ENCODE measurements around the gene RNF113B.
A peak's percentile ranks its signal among the peaks of the same experiment; 100 is the strongest.

Gene RNF113B

DNA sequence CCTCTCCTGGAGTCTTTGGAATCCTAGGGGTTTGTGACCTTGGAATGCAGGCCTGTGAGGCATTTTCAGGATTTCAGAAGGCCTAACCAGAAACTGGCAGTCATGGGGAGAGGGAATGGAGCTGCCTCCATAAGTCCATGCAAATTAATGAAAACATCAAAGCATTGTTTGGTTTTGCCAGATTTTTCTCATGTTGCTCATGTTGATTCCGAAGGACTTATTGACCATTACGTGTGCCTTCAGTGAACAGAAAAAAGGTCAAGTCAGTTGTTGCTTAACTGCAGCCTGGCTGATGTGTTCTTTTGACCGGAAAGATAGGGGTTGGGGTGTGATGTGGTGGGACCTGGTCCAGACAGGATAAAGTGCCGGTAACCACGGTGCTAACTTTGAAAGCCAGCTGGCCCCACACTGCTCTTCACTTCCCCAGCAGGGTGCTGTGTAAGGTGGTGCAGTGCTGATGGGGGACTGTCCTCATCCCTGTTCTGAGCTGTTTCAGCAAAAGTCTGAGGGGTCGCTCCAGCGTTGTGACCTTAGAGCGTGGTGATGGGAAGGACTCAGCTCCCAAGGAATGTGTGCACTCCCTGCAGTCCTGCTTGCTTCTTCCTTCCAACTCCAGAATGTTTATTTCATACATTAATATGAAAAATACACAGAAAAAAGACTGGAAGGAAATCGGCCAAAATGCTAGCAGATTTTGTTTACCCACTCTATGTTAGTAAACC is 3.5 kb downstream of the RNF113B start:
- DNase-seq, result no peak

GRCh38 chr13:98172590-98173422 is 4.3 kb downstream of the RNF113B start:
- no peak for DNase-seq

DNA sequence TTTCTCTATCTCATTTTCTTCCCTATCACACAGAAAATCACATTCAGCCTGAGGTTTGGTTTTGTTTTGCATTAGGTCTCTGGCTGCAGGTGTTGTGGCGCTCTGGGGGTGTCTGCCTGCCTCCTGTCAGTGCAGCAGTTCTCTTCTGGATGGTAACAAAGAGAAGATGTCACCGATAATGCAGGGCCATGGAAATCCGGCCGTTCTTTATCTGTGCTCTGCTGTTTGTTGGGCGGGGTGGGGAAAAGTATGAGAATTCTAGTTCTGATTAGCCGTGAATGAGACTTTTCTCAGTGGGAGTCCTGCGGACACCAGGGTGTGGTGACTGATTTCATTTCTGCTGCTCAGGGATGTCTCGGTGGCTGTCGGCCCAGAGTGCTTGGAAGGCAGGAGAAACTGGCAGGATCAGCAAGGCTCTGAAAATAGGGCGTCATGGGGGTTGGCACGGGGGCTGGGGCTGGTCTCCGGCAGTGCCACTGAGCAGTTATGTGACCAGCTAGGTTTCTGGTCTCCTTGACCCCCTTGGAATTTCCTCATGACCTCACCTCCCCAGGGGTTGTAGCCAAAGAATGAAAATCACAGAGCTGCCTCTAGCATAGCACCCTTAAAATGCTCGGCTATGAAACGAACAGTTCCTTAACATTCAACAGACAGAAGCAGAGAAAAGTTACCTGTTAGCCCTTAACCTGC is 5.0 kb downstream of the RNF113B start:
- DNase-seq, result no peak

DNA sequence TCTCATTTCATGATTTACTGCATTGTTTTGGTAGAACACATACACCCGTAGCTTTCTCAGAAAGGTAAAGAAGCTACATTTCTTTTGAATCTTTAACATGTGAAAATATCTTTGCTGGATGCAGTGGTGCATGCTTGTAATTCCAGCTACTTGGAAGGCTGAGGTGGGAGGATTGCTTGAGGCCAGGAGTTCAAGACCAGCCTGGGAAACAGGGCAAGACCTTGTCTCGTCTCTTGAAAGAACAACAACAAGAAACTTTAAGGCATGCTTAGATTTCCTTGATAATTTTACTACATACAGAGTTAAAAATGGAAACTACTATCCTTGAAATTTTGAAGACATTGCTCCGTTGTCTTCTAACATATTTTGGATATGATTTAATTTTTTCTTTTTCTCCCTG is 7.7 kb downstream of the RNF113B start:
- no peak for DNase-seq

DNA sequence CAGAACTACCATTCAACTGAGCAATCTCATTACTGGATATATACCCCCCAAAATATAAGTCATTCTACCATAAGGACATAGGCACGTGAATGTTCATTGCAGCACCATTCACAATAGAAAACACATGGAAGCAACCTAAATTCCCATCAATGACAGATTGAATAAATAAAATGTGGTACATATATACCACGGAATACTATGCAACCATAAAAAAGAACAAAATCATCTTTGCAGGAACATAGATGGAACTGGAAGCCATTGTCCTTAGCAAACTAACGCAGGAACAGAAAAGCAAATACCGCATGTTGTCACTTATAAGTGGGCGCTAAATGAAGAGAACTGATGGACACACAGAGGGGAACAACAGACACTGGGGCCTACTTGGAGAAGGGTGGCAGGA is 14.1 kb downstream of the RNF113B start:
- DNase-seq, result no peak

DNA sequence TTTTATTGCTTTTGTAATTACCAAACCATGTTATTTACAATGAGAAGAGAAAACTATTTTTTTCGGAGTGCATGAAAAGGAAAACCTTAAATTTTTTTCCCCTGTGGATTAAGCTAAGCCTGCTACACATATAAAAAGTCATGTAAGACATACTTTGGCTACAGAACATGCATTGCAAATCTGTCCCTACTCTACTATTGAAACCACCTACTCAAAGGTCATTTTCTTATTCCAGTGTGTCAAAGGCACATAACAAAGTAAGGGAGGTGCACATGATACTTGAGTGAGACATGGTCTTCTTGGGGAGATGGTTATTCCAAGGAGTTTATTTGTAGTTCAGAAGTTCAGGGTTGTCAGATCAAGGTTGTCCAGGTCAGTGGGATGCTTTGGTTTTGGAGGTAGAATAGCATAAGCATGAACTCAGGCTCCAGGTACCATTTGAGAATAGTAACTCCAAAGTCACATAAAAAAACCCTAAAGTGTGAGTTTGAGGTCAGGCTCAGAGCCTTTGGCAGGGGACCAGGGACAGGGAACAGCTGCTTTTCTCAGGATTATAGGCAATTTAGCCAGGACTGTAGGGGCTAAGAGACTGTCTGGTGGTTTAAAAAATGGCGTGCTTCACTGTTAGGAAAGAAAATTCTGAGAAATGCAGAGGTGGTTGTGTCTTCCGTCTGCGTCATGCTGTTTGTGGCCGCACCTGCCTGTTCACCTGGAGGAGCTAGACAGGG is 18.7 kb downstream of the RNF113B start:
- DNase-seq, result no peak

DNA sequence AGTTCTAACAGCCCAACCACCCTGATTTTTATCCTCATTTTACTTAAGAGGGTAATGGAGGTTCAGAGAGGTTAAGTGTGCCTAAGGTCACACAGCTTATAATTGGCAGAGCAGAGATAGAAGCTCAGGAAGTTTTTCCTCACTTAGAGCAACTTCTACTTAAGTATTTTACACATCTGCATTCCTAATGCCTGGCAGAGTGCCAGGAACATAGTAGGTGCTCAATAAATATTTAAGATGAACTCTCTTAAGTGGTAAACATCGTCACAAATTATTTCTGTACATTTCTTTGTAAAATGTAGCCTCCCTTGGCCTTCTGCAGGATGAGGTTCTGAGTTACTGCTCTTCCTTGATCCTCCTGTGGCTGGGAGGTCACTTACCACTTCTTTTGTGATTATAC is 19.5 kb downstream of the RNF113B start:
- no peak for DNase-seq

DNA sequence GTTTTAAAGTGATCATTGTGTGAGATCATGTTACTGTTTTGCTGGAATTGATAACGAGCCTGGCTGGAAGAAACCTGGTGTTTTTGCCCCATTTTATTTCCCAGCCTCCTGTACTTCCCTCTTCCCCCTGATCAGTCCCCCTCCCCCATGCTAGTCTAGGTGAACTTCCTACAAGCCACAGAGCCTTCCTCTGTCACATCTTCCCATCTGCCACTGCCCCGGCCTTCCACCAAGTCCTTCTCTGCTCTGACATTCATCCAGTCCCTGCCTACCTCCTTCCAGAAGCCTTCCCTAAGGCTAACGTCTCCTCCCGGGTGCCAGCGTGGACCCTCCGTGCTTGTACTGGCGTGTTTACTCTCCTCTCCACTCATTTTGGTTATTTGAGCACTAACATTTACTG is 19.9 kb downstream of the RNF113B start:
- DNase-seq, result no peak

DNA sequence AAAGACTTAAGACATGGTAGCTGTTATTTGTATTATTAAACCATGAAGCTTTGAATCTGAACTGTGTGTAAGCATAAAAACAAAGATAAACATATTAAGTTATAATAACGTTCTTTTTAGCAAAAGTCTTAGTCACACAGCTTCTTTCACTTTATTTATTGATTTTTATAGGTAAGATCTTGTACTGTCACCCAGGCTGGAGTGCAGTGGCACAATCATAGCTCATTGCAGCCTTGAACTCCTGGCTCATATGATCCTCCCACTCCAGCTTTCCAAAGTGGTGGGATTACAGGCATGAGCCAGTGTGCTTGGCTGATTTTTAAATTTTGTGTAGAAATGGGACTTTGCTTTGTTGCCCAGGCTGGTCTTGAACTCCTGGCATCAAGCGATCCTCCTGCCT is 20.8 kb downstream of the RNF113B start:
- DNase-seq, result no peak

DNA sequence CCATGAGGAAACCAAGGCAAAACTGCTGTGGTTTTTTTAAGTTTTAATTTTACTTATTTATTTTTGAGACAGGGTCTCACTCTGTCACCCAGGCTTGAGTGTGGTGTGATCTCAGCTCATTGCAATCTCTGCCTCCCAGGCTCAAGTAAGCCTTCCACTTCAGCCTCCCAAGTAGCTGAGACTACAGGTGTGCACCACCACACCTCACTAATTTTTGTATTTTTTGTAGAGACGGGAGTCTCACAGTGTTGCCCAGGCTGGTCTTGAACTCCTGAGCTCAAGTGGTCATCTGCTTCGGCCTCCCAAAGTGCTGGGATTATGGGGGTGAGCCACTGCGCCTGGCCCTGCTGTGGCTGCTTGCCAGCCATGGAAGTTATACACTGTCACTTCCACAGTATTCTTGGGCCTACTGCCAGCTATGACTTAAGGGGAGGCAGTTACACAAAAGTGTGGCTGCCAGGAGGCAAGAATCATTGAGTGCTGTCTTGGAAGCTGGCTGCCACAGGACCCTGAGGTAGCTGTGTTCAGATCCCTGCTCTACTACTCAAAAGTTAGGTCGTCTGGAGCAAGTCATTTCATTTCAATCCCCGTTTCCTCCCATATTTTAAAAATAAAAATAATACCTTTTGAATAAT is 21.5 kb downstream of the RNF113B start:
- no peak for DNase-seq

DNA sequence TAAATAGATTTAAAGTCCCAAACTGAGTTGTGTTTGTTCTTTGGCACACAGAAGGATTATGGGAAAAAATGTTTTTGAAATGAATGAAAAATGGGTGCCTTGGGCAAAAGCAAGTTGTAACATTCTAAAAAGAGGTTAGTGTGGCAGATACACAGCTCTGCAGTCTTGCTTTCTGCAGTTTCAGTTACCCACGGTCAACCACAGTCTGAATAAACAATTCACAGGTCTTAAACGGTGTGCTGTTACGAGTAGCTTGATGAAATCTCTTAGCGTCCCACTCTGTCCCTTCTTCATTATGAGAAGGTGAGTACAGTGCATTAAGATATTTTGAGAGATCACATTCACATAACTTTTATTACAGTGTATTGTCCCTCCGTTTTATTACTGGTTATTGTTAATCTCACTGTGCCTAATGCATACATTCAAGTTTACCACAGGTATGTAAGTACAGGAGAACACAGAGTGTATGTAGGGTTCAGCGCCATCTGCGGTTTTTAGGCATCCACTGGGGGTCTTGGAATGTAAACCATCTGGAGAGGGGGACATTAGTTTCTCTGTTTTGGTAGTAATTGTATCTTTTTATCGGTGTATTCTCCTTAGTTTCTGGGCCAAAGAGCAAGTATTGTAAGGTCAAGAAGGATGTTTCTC is 26.1 kb downstream of the RNF113B start:
- DNase-seq, result no peak

DNA sequence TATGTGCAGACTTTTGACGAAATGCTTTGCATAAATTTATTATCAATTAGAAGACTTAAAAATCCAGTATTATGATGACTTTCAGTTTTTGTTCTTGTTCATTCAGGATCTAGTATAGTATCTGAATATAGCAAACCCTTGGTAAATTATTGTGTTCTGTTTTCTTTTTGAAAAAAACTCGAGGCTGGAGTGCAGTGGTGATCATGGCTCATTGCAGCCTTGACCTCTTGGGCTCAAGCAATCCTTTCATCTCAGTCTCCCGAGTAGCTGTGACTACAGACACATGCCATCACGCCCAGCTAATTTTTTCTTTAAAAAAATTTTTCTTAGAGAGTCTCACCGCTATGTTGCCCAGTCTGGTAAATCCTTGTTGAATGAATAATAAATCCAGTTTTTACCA is 29.5 kb downstream of the RNF113B start:
- DNase-seq, result no peak

DNA sequence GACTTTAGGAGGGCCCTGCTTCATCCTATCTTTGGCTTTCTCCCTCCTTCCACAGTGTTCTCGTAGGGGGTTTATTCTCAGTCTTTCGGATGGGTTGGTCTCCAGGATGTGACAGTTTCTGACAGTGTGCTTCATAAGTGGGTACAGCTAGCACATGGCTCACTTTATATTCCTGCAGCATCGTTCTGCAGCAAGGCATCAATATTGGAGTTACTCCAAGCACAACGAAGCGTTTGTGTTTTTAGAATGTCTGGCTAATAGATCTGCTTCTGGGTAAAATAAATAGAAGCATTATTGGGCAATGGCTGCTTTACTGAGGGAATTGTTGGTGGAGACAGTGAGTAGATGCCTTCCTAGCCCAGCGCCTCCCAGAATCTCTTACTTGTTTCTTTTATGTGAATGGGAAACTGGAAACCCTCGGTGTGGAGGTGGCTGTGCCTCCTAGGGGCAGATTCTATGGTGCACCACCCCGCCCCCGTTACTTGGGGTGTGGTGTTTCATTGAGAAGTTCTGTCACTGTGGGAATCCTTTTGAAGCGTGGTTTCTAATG is 32.2 kb downstream of the RNF113B start:
- no peak for DNase-seq

DNA sequence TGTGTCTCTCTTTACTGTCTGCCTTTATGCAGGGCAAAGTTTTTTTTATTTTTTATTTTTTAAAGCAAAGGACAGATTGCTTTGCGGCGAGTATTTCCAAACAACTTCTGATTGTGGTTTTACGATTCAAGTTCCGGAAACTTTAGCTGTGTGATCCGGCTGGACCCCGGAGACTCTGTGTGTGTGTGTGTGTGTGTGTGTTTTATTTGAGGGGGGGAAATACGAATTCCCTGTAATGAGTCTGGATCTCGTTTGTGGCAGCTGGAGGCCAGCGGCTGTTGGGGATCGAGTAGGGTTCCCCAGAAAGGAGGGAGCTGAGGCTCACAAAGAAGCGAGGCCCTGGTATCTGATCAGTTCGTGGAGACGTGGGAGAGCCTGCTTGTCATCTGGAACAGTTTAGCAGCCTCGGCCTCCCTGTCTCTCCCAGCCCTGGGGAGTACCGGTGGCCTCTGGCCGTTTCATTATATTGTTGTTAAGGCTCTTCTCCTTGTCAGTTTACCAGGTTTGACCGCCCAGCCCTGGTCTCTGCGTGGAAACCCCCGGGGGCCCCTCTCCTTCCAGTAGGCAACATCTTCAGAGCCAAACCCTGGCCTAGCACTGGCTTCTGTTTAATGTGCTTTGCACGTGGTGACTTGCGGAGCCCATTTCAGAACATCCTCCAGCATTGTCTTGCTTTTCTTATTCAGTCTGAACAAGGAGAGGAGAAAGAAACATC is 32.9 kb downstream of the RNF113B start:
- DNase-seq, result no peak

DNA sequence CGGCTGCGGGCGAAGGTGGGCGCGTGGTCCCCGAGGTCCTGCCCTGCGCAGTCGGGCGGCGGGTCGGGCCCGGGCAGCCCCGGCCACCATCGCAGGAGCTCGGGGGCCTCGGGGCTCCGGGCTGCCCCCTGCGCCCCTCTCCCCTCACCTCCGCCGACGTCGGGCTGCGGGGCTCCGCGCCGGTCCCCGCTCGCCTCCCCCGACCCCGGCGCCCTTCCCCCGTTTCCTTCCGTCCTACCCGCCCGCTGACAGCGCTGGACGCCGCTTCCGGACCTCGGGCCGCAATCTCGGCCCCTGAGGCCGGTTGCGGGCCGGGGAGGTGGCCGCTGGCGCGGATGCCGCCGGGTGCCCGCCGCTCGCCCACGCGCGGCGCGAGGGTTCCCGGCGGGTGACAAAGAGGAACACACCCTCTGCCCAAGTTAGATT is 33.5 kb downstream of the RNF113B start:
- no peak for DNase-seq

DNA sequence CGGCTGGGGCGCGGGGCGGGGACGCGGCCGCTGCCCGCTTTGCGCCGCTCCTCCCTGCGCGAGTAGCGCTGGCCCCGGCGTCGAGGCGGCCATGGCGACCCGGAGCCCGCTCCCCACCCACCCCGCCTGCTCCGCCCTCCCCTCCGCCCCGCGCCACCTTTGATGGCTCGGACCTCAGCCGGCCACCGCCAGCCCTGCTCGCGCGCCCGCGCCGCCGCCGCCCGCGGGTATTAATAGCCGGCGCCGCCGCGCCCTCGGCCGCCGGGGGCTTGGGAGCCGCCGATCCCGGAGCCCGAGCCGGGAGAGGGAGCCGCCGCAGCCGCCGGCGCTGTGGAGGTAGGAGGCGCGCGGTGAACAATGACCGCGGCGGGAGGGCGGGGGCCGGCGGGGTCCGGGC is 33.9 kb downstream of the RNF113B start:
- no peak for DNase-seq

DNA sequence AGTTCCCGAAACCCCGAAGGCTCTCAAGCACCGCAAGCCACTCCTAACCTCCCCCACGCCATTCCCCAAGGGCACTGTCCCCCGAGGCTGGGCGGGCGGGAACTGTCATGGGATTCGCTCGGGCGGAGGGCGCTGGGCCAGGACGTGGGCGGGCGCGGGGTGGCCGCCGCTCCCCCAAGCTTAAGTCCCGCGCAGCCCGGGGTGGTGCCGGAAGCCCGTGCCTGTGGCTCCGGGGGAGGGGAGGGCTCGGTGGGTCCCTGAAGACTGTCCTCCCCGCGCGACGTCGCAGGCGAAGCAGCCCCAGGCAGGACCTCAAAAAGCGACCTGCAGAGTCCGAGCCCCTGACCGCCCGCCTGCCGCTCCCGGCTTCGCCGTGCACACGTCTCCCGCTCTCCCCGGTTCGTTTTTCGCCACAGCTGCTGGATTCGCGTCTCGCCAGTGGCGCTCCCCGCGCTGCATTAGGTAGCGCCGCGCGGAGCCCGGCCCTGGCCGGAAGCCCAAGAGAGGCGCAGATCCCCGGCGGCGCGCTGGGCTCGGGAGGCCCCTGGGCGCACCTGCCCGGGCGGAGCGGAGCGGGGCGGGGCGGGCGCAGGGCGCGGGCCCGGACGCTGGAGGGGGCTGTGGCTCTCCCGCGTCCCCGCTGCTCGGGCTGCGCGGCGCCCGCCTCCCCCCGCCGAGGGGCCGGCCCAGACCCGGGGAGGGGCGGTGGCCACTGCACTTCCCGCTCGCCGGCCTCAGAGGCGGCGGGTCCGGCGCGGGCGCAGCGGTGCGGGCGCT is 34.5 kb downstream of the RNF113B start, which contains the start of gene FARP1:
Gene FARP1 (plus strand): TSS at position 715 of the 777 bp plus-strand sequence. CDS start 70,149 bp downstream, outside the sequence.
- peak; percentile 4 for DNase-seq

DNA sequence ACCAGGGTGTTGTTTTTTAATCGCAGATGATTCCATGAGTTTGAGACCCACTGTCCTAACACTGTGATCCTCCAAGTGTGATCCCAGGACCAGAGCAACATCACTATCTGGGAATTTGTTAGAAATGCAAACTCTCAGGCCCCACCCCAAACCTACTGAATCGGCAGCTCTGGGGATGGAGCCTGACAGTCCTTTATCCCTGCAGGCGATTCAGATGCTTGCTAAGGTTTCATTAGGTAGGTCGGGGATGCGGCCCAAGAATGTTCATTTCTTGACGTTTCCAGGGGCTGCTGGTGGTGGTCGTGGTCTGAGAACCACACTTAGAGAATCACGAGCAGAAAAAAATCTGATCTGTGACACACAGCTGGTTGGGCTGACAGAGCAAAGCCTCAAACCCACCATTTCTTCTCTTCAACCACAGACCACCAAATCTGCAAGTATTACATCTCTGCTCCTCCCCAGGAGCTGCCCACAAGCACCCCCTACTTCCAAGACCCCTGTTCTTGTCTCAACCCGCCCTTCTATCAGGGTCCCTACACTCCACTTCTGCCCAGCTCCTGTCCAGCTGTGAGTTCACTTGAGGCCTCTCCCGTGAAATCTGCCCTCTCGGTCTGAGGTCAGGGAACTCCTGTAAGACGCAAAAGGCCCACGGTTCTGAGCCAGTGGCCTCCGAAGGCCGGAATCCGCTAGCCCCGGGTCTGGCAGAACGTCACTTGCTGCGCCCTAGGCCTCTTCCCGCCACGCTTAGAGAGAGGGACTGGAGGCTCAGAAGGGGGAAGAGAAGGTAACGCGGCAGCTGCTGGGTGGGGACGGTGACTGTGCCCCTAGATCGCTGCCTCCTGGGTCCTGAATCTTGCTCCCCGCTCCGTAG is 35.3 kb downstream of the RNF113B start:
- DNase-seq, result no peak

DNA sequence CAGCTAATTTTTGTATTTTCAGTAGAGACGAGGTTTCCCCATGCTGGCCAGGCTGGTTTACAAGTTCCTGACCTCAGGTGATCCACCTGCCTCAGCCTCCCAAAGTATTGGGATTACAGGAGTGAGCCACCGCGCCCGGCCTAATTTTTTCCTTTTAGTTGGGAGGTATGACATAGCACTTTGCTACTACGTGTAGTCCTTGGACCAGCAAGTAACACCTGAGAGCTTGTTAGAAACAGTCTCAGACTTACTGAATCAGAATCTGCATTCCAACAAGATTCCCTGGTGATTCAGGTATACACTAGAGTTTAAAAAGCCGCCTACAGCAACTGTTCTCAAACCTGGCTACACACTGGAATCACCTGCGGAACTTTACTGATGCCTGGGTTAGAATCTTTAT is 36.0 kb downstream of the RNF113B start:
- DNase-seq, result no peak

Data from CD4-positive, alpha-beta T cell treated with Interleukin-17A for 4 hours (primary cell).